Lung (tissue), 12 donors: Measurements from ENCODE around the gene SENP6. TPM values are rescaled to one million over a fixed set of nuclear protein-coding genes. Genes with fewer than 3 reads are reported as not detected.

Experiments used
- ATAC-seq: fragments of 200-7000 bp; cut with Tn5 transposase; one replicate; pipeline ENCODE4 v1.9.1; 2020; ENCODE audit warnings: moderate number of reproducible peaks; ENCODE audit not compliant: insufficient read depth, low FRiP score
- DNase-seq, 3 donors: peaks; one replicate each; pipeline ENCODE4 v3.0.0-alpha.2; 2013 to 2017
- H3K27ac ChIP-seq, 2 donors: one replicate each; pipeline ENCODE4 v1.5.1; 2013; ENCODE audit warnings: mild to moderate bottlenecking in 2 of 2, moderate library complexity in 2 of 2, control low read depth in 1 of 2, inconsistent platforms in 1 of 2, low read depth in 1 of 2, low read length in 1 of 2
- H3K27me3 ChIP-seq, 3 donors: one replicate each; pipeline ENCODE4 v1.5.1; 2013; ENCODE audit warnings: low read length in 2 of 3; ENCODE audit not compliant: control insufficient read depth in 3 of 3, insufficient read depth in 3 of 3
- H3K36me3 ChIP-seq, 4 donors: one replicate each; pipeline ENCODE4 v1.5.1; 2013; ENCODE audit warnings: low read length in 4 of 4, mild to moderate bottlenecking in 1 of 4, moderate library complexity in 1 of 4; ENCODE audit not compliant: control insufficient read depth in 4 of 4, insufficient read depth in 4 of 4
- H3K4me1 ChIP-seq, 5 donors: one replicate each; pipeline ENCODE4 v1.5.1; 2013; ENCODE audit warnings: low read length in 5 of 5, mild to moderate bottlenecking in 2 of 5, moderate library complexity in 1 of 5; ENCODE audit not compliant: control insufficient read depth in 5 of 5, insufficient read depth in 5 of 5
- H3K4me3 ChIP-seq: one replicate; pipeline ENCODE4 v1.5.1; 2013; ENCODE audit warnings: mild to moderate bottlenecking, control low read depth, moderate library complexity
- H3K9ac ChIP-seq, 2 donors: one replicate each; pipeline ENCODE4 v1.5.1; 2013; ENCODE audit warnings: low read length in 2 of 2, control low read depth in 1 of 2; ENCODE audit not compliant: insufficient read depth in 1 of 2
- H3K9me3 ChIP-seq, 4 donors: one replicate each; pipeline ENCODE4 v1.5.1; 2013; ENCODE audit warnings: low read length in 3 of 4, mild to moderate bottlenecking in 1 of 4, moderate library complexity in 1 of 4; ENCODE audit not compliant: control insufficient read depth in 4 of 4, insufficient read depth in 3 of 4
- WGBS, 2 donors: extraction: QIAGEN DNeasy Blood & Tissue Kit; methylation state at CpG; one replicate each; pipeline ENCODE4 v1.1.7; 2013; 5-methylcytosine and 5-hydroxymethylcytosine counted together
- polyA plus RNA-seq, 2 donors: library from polyadenylated mRNA; stranded (reverse); fragments of 200-250 nt; gene quantifications; one replicate each; pipeline ENCODE4 v1.2.1, GENCODE V29; 2013
- total RNA-seq, 2 donors: library from RNA; depleted of rRNA in 1 of 2; stranded (reverse); fragments of >200 nt in 1 of 2; gene quantifications; one replicate each; pipeline ENCODE4 v1.2.1, GENCODE V29; 2014 to 2021
- TF ChIP-seq, protein P1 (sequence below): IDR thresholded peaks from 2 replicates; pipeline ENCODE4 v1.5.1; 2012; ENCODE audit warnings: mild to moderate bottlenecking; ENCODE audit errors: control extremely low read depth, extremely low read depth
- donor health status: control.
- donor health status: control.
- donor health status: Bipolar disorder and iron deficiency.
- donor health status: healthy.
- donor health status: DM: yes; HTN: yes; CAD: no.

SENP6 gene
- total and polyA plus RNA-seq, 4 donors, result 28.0 to 209 (median 62.8) TPM

DNA sequence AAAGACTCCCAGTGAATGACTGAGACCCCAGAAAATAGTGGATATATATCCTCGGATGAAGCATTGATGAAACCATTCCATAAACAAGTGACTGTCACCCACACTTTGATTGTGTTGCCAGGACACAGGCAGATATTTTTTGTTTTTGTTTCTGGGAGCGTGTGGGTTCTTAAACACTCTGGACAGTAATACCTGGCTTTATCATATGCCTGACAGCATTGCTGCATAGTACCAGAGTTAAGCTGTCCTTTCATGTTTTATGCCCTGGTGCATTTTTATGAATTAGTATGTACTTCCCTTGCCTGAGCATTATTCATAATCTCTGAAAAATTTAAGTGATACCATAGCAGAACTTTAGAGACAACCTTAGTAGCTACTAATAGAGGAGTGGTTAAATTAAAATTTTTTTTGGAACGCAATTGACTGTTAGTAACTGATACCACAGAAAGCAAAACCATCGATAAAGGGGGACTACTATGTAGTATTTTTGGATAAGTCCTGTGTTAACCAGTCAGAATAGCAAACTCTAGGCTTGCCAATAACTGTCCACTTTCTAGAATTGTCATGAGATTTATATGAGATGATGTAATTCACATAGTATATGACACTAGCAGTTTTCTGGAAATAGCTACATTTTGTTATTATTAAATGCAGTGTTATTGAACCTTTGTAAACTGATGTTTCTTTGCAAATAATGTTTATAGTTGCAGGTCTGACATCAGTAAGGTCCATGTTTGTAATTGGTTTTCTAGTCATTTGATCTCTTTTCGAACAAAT is 30.4 kb downstream of the SENP6 start:
- TF ChIP-seq, protein P1, sequence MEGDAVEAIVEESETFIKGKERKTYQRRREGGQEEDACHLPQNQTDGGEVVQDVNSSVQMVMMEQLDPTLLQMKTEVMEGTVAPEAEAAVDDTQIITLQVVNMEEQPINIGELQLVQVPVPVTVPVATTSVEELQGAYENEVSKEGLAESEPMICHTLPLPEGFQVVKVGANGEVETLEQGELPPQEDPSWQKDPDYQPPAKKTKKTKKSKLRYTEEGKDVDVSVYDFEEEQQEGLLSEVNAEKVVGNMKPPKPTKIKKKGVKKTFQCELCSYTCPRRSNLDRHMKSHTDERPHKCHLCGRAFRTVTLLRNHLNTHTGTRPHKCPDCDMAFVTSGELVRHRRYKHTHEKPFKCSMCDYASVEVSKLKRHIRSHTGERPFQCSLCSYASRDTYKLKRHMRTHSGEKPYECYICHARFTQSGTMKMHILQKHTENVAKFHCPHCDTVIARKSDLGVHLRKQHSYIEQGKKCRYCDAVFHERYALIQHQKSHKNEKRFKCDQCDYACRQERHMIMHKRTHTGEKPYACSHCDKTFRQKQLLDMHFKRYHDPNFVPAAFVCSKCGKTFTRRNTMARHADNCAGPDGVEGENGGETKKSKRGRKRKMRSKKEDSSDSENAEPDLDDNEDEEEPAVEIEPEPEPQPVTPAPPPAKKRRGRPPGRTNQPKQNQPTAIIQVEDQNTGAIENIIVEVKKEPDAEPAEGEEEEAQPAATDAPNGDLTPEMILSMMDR, result no peak
- Histone ChIP-seq H3K27me3 (no peaks in the 10 kb centered on the region), H3K4me1 (peaks cover 0 to 8% (median 0%) of the 10 kb centered on the region in 5 donors), H3K9me3 (no peaks in the 10 kb centered on the region), H3K9ac (no peak overlapping the region), H3K36me3 (peaks cover 5 to 13% (median 8%) of the 10 kb centered on the region in 4 donors), H3K4me3 (no peak overlapping the region), H3K27ac (no peak overlapping the region)
- WGBS, 2 donors, result 87 to 94% methylated on average over 5 of the region's 5 CpGs
- no peak for DNase-seq
- ATAC-seq, result no peak

DNA sequence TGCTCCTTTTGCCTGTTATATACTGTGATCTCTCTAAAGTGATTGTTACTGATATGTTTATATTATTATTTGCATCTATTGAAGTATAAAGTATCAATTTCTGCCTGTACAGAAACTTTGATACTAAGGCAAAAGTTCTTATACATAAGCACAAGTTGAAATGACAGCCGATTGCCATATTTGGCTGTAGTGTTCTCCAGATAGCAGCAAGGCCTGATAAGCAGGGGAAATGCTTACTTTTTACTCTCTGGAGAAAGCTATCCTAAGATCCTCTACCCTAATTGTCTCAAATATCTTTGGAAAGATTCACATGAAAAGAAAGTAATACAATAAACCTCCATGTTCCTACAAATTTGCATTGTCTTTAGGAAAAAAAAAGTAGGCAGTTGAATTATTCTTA is 31.4 kb downstream of the SENP6 start:
- 63 to 85% methylated on average over 1 of the region's 1 CpG for WGBS, 2 donors
- ATAC-seq (no peak), DNase-seq (no peak)
- Histone ChIP-seq H3K4me3 (no peak overlapping the region), H3K4me1 (peaks cover 0 to 8% (median 0%) of the 10 kb centered on the region in 5 donors), H3K27me3 (no peaks in the 10 kb centered on the region), H3K9ac (no peak overlapping the region), H3K27ac (no peak overlapping the region), H3K36me3 (peaks cover 4 to 15% (median 9%) of the 10 kb centered on the region in 4 donors), H3K9me3 (no peaks in the 10 kb centered on the region)
- TF ChIP-seq, protein P1, result no peak

DNA sequence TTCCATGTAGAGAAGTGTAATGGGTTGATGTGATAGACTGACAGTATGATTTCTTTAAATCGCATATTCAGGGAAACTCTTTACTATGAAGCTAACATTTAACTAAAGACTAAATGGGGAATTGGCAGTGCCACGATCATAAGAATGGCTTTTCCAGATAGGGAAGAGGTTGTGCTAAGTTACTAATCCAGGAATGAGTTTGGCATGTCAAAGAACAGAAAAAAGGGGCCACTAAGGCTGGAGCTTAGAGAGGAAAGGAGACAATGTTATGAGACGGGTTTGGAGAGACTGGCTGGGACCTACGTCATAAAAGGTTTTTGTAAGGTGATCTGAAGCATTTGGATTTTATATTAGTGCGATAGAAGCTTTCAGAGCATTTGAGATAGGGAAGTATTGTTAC is 40.6 kb downstream of the SENP6 start:
- ATAC-seq (no peak), DNase-seq (no peak)
- TF ChIP-seq, protein P1, result no peak
- Histone ChIP-seq H3K9me3 (no peaks in the 10 kb centered on the region), H3K27me3 (no peaks in the 10 kb centered on the region), H3K36me3 (peaks cover 5 to 28% (median 16%) of the 10 kb centered on the region in 4 donors), H3K4me1 (peaks cover 0 to 4% (median 0%) of the 10 kb centered on the region in 5 donors), H3K9ac (no peak overlapping the region), H3K4me3 (no peak overlapping the region), H3K27ac (no peak overlapping the region)
- WGBS, 2 donors, result 97% methylated on average over 5 of the region's 5 CpGs
